ENCODE results near the gene PDE8A.

The PDE8A gene, protein sequence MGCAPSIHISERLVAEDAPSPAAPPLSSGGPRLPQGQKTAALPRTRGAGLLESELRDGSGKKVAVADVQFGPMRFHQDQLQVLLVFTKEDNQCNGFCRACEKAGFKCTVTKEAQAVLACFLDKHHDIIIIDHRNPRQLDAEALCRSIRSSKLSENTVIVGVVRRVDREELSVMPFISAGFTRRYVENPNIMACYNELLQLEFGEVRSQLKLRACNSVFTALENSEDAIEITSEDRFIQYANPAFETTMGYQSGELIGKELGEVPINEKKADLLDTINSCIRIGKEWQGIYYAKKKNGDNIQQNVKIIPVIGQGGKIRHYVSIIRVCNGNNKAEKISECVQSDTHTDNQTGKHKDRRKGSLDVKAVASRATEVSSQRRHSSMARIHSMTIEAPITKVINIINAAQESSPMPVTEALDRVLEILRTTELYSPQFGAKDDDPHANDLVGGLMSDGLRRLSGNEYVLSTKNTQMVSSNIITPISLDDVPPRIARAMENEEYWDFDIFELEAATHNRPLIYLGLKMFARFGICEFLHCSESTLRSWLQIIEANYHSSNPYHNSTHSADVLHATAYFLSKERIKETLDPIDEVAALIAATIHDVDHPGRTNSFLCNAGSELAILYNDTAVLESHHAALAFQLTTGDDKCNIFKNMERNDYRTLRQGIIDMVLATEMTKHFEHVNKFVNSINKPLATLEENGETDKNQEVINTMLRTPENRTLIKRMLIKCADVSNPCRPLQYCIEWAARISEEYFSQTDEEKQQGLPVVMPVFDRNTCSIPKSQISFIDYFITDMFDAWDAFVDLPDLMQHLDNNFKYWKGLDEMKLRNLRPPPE

DNA sequence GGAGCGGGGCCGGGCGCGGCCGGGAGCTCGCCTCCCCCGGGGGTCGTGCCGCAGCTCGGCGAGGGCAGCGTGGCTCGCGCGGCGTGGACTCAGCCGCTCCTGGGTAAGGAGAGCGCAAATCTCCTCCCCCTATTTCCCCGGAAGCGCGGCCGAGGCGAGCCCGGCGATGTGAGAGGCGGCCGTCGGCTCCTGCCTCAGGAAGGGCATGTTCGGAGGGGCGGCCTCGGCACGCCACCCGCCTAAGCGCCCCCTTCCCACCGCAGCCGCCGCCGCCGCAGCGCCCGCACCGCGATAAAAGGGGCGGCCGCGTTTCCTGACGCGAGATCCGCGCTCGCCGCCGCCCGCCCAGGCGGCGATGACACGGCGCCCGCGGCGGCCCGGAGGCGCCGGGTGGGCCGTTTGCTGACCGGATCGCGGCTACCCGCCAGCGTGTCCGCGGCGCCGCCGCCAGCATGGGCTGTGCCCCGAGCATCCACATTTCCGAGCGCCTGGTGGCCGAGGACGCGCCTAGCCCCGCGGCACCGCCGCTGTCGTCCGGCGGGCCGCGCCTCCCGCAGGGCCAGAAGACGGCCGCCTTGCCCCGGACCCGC, at the start of gene PDE8A:
Gene PDE8A, plus strand, starts transcription at position 146 of the 590 bp plus-strand sequence. Its CDS starts 307 bp downstream, at position 453.
- peak; percentile 79 for DNase-seq (ENCODE audit: low read depth, low spot score)

DNA sequence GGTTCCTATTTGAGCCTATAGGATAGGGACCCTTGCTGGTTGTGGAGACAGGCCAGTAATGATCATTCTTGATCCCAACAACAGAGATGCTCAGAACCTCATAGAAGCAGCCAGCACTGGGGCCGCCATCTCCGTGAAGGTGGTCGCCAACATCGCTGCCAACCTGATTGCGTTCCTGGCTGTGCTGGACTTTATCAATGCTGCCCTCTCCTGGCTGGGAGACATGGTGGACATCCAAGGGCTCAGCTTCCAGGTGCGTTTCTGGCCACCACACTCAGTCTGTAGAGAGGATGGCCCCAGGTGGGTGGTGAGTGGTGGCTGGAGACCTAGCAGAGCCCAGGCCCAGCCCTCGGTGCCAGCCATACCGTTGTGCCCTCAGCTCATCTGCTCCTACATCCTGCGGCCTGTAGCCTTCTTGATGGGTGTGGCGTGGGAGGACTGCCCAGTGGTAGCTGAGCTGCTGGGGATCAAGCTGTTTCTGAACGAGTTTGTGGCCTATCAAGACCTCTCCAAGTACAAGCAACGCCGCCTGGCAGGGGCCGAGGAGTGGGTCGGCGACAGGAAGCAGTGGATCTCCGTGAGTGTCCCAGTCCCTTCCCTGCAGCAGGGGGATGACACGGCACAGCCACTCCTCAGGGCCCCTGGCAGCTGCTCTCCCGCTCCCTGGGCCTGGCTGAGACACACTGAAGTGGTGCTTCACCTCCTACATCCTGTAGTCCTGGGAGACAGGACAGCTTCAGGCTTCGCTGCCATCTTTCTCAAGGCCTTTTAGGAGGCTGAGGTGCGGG, 46.5 kb upstream of the PDE8A start:
- no peak for DNase-seq (ENCODE audit: low read depth, low spot score)

DNA sequence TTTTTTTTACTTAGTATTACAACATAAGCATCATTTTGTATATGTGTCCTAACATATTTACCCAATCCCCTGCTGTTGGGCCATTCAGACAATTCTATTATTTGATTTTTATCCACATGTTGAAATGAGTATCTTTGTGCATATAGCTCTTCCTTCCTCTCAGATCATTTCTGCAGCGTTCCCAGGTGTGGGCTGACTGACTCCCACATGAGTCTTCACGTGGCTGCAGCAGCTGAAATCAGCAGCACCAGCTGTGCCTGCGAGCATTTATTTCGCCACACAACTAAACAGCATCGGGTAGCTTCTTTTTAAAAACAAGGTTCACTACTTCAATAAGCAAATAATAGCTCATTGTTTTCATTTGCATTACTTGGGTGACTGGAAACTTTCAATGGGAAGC, 44.5 kb upstream of the PDE8A start:
- no peak for DNase-seq (ENCODE audit: low read depth, low spot score)

DNA sequence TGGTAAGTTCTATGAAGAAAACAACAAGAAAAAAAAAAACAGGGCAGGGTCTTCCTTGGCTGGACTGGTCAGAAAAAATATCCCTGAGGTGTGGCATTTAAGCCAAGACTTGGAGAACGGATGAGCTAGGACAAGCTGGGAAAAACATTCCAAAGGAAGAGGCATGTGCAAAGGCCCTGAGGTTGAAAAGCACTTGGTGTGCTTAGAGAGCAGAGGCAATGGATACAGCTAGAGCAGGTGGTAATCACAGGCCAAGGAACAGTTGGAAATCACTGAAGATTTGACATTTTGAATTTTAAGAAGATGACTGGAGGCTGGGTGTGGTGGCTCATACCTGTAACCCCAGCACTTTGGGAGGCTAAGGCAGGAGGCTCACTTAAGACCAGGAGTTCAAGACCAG, 42.9 kb upstream of the PDE8A start:
- no peak for DNase-seq (ENCODE audit: low read depth, low spot score)

DNA sequence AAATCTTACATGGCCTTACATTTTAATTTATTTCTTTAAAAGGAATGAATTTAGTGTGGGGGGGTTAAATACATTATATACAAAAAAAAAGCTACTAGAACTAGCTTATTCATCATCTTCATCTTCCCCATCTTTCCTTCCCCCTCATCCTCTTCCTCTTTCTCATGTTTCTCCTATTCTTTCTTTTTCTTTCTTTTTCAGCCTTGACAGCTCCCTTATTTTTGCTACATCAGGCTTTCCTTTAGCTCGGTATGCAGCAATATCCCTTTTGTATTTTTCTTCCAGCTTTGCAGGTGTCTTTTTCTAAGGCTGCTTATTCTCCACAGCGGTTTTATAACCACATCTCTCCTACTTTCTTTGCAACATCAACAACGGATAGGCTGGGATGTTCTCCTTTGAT, 41.3 kb upstream of the PDE8A start:
- DNase-seq (ENCODE audit: low read depth, low spot score), result no peak

DNA sequence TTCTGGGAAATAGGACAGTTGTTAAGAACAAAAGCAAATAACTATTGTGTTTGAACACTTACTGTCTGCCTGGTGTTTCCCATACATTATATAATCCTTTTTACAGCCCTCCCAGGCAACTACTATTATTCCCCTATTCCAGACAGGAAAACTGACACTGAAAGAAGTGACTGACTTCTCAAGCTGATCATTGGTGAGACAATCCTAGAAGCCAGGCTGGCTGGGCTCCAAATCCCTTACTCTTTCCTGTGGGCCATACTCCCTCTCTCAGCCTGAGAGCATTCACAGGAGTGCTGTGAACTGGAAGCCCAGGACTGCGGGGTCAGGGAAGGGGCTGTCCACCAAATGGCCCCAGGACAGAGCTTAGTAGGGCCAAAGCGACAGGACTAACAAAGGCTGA, 39.2 kb upstream of the PDE8A start:
- no peak for DNase-seq (ENCODE audit: low read depth, low spot score)

DNA sequence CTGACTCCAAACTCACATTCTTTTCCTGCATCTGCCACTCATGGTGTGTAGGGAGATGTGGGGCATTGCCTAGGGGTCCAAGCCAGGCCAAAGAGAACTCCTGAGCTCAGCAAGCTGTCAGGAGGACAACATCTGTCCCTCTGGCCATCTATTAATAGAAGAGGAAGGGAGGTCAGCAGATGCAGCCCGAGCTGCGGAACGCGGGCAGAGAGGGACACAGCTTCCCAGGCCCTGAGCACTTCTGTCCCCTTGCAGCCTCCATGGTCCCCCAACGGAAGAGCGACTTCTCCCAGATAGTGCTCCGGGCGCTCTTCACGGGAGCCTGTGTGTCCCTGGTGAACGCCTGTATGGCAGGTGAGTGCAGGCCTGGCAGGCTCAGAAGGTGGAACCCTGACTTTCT, 37.3 kb upstream of the PDE8A start:
- no peak for DNase-seq (ENCODE audit: low read depth, low spot score)

DNA sequence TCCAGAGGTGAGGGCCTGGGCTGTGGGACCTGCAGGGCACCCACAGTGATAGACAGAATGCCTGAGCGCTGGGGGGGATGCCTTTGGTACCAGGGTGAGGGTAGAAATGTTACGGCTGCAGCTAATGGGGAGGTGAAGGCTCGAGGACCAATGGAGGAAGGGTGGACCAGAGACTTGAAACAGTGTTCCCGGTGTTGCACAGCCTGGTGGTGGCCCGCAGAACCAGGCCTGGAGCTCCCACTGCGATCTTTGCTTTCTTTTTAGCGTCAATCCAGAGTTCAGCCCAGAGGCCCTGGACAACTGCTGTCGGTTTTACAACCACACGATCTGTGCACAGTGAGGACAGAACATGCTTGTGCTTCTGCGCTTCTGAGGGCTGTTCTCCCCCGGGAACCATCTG, 36.8 kb upstream of the PDE8A start:
- DNase-seq (ENCODE audit: low read depth, low spot score), result no peak

DNA sequence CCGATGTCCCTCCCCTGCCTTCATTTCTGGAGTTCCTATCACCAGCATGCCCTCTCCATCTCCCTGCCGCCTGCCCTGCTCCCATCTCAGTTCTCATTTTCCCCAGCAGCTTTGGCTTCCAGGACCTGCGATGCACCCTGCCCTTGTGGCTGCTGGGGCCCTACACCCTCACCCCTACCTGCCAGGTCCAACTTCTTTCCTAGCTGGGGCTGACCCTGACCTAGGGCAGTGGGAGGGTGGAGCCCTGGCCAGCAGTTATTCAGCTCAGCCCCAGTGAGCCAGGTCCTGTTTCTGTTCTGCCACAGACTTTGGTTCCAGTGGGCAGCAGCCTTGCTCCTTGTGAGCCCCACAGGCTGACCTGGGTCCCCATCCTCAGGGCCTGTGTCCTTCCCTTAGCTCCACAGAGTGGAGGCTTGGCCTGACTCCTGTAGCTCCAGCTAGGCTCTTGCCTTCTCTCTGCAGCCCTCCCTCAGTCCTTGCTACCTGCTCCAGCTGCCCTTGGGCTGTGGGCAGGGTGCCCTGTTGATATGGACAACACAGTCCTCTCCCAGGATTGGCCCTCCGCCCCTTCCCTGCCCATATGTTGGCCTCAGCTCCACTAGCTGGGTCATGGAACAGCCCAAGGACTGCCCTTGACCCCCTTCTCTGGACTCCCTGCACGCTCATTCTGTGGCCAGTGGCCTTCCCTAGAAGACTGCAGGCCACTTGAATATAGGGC, 34.7 kb upstream of the PDE8A start:
- no peak for DNase-seq (ENCODE audit: low read depth, low spot score)

DNA sequence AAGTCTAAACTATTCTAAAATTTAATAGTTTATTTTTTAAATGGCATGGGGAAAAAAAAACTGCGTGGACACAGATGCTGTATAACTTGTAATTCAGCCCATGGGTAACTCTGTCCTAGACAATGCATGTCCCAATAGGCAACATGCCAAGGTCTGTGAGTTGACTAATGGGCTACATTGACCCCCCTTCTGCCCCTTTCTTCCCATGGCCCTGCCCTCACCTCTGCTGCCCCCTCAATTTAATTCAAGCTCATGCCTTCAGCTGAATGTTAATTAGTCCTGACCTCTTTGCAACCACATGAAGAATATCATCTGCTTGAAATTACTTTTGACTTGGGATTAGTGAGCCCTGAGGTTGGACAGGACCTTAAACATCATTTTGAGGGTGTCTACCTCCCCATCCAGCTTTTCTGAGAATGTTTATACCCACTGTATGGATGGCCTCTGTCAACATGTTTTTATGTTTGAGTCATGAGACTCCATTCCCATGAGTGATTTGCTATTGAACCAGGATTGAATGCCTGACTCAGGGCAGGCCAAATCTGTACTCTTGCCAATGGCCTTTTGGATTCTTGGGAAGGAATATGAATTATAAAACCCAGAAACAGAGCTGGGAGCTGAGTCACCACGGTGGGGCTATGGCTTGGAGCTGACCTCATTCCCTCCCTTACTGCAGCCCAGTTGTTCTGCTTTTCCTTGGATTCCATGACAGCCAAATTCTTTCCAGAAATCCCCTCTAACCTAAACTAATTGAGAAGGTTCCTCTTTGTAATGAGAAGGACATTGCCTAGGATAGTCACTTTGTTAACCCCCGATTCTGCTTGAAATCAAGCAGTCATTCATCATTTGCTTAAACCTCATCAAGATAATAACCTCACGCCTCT, 33.5 kb upstream of the PDE8A start:
- peak; percentile 91 for DNase-seq (ENCODE audit: low read depth, low spot score)

DNA sequence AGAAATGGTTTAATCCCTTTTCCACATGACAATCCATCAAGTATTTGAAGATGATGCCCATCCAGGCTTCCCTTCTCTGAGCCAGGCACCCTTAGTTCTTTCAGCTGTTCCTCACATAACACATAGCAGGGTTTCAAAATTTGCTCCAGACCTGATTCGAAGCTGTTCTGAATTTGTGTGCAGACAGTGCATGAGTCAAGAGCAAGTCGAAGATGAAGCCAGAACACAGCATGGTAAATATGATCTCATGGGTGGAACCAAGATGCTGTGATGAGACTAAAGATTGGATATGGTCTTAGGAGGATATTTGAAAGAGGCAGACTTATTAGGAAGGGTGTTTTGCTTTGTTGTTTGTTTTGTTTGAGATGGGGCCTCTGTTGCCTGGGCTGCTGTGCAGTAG, 32.6 kb upstream of the PDE8A start:
- no peak for DNase-seq (ENCODE audit: low read depth, low spot score)

DNA sequence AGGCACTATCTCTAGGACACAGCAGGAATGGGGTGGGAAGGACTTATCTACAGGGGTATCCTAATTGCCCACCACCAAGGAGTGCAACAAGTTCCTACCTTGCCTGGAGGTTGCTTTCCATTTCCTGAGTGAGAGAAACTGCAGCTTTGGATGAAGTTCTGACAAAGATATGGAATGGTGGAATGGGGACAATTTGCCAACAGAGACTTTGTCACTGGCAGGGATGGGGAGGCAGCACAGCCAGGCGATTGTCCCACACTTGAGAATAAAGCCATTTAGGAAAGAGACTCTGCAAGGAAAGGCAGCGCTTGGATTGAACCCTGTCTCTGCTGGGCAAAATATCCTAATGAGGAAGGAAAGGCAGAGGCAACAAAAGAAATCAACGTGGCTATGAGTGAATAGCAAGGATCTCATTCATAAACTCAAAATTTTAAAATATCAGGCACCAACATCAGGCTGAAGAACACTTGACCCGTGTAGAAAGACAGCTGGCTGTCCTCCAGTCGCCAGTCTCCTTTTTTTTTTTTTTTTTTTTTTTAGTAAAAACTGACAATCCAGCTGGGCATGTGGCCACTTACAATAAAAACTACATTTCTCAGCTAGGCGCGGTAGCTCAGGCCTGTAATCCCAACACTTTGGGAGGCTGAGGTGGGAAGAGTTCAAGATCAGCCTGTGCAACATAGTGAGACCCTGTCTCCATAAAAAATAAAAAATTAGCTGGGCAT, 31.6 kb upstream of the PDE8A start:
- no peak for DNase-seq (ENCODE audit: low read depth, low spot score)

DNA sequence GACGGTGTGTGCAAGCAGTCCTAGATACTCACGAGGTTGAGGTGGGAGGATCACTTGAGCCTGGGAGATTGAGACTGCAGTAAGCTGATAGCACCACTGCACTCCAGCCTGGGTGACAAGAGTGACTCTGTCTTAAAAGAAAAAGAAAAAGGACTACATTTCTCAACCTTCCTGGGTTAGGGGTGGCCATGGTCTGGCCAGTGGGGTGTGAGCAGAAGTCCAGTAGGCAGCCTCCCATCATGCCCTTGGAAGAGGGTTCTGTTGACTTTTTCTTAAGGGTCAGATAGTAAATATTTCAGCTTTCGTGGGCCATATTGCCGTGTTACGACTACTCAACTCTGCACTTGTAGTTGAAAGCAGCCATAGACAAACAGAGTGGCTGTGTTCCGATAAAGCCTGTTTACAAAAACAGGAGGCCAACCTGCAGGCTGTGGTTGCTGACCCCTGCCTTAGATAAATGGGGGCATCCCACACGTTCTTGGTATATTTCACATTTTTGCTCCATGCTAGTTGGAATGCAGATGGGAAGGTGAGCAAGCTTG, 31.0 kb upstream of the PDE8A start:
- DNase-seq (ENCODE audit: low read depth, low spot score), result no peak

DNA sequence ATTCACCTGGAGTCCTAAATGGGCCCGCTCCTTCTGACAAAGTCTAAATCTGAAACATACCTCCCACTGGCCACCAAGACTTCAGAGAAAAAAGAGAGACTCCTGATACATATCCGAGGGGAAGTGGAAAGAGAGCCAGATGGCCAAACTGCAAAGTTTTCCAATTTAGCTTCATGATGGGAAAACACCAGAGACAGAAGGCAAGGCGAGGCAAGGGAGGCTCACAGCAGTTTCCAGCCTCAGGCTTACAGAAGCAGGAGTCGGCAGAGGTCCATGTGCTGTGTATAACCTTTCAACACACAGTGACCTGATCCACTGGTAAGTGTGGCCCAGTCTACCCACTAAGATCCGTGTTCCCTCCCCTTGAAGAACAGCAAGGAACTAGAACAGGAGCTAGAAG, 29.9 kb upstream of the PDE8A start:
- no peak for DNase-seq (ENCODE audit: low read depth, low spot score)

DNA sequence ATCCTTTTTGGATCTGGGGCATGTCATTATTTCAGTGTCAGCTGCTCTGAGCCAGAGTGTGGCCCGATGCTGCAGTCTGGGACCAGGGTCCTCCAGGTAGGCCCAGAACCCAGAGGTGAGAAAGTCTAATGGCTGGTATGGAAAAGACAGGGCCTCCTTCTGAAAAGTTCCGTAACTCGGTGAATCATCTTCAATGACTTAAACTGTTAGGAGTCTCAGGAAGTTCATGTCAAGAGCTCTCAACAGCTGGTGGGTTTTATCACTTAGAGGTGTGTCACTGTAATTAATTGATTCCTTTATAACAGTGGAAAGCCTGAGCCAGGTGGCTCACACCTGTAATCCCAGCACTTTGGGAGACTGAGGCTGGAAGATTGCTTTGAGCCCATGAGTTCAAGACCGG, 28.5 kb upstream of the PDE8A start:
- no peak for DNase-seq (ENCODE audit: low read depth, low spot score)

DNA sequence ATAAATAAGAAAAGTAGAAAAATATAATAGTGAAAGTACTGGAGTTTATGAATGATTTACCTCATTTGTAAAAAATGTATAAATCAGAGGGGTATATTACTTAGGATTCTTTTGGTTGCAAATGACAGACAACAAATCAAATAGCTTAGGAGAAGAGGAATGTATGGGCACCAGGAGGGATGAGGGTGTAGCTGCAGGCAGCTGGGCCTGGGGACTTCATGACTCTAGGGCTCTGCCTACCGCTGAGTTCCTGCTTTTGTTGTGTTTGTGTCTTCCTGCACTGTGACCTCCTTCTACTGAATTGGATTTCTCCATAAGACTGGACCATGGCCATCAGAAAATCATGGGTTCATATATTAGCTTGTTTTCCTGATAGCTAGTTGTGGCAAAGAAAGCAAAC, 27.9 kb upstream of the PDE8A start:
- no peak for DNase-seq (ENCODE audit: low read depth, low spot score)

DNA sequence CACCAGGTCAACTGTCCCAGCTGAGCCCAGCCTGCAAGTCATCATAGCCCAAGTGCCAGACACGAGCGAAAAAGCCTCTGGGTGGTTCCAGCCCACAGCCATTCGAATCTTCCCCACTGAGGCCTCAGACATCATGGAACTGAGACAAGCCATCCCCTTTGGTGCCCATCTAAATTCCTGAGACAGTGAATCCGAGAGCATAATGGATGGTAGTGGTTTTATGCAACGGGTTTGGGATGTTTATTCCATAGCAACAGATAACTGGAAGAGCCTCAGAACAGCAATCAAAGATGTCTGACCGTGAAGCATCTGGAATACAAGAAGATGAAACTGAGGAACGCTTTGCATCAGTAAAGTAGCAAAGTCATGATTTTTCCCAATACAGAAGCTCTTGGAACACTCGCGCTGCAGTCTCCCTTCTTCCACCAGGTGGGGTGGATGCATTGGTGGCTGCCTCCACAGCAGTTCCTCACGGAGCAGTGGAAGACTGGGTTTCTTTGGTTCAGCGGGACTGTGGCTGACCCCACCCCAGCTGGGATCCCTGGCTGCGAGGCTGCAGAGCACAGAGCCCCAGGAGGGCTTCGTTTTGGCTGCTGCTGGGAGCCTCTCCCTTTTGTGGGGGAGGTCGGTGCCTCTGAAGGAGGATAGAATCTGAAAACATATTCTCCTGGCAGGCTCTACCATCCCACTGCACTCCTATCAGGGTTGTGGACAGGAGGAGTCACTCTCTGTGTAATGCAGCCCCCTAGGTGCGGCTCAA, 26.4 kb upstream of the PDE8A start:
- peak; percentile 87 for DNase-seq (ENCODE audit: low read depth, low spot score)

DNA sequence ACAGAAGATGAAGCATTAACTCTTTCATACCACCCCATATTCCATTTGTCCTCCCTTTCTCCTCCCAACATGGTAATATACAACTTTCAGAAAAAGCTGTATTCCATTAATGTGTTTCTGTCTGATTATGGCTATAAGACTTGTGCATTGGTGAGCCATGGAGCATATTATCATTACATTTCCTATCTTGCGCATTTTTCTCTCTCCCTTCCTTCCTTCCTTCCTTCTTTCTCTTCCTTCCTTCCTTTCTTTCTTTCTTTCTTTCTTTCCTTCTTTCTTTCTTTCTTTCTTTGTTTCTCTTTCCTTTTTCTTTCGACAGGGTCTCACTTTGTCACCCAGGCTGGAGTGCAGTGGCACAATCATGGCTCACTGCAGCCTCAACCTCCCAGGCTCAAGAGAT, 25.5 kb upstream of the PDE8A start:
- DNase-seq (ENCODE audit: low read depth, low spot score), result no peak

Measured in astrocyte of the hippocampus (primary cell).